ENCODE data around the gene SHISA7. TPM values are rescaled to one million over a fixed set of nuclear protein-coding genes. Genes with fewer than 3 reads are reported as not detected.
A peak's percentile ranks its signal among the peaks of the same experiment; 100 is the strongest.

Gene SHISA7
- total RNA-seq, 1 donor from 2014 or later = 0.21 TPM

DNA sequence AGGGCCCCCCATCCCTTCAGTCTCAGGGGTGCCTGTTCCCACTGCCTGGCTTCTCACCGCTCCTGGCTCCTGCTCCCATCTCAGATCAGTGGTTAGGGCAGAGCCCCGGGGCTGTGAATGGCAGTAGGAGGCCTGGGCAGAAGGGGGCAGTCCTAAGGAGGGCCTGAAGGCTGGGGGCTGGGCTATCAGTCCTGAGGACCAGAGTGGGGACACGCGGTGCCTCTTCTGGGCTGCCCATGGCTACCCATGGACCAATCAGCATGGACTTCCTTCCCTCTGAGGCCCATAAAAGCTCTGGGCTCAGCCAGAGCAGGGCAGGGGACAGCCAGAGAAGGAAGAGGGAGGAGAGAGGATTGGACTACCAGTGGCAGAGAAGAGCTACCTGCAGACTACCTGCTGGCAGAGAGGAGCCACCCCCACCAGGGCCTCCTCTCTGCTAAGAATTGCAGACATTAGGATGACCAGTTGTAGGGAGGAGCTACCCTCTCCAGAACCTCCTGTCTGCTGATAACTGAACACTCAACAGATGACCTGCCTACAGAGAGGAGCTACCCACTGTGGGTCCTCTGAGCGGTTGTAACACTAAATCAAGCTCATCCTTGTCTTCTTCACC lies 23.4 kb downstream of the SHISA7 start:
- no peaks in the 10 kb centered on the region for H3K36me3 ChIP-seq
- H4K20me1 ChIP-seq (ENCODE audit: low read depth) = no peaks in the 10 kb centered on the region
- no peaks in the 10 kb centered on the region for H3K36me3 Mint-ChIP-seq
- H3K9me3 ChIP-seq (ENCODE audit: low read depth) = no peaks in the 10 kb centered on the region
- TF ChIP-seq, protein P1, sequence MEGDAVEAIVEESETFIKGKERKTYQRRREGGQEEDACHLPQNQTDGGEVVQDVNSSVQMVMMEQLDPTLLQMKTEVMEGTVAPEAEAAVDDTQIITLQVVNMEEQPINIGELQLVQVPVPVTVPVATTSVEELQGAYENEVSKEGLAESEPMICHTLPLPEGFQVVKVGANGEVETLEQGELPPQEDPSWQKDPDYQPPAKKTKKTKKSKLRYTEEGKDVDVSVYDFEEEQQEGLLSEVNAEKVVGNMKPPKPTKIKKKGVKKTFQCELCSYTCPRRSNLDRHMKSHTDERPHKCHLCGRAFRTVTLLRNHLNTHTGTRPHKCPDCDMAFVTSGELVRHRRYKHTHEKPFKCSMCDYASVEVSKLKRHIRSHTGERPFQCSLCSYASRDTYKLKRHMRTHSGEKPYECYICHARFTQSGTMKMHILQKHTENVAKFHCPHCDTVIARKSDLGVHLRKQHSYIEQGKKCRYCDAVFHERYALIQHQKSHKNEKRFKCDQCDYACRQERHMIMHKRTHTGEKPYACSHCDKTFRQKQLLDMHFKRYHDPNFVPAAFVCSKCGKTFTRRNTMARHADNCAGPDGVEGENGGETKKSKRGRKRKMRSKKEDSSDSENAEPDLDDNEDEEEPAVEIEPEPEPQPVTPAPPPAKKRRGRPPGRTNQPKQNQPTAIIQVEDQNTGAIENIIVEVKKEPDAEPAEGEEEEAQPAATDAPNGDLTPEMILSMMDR (IDR thresholded peaks at IDR 0.05) = no peak
- TF ChIP-seq EZH2phosphoT487 (IDR thresholded peaks at IDR 0.05) (no peak), EZH2 (IDR thresholded peaks at IDR 0.05) (no peak)
- H3K4me1 Mint-ChIP-seq = peaks cover 5% of the 10 kb centered on the region
- no peaks in the 10 kb centered on the region for H3F3A ChIP-seq (ENCODE audit: low read depth)
- no peak overlapping the region for H3K4me3 Mint-ChIP-seq
- DNase-seq (ENCODE audit: low spot score) = no peak
- H3K27ac ChIP-seq = no peak overlapping the region
- H3K27me3 Mint-ChIP-seq (ENCODE audit: insufficient read depth, low read depth) = peaks cover 15% of the 10 kb centered on the region
- no peak overlapping the region for H3K9ac ChIP-seq
- H3K4me3 ChIP-seq = no peak overlapping the region
- no peak overlapping the region for H3K27ac Mint-ChIP-seq
- H3K27me3 ChIP-seq = peaks cover 19% of the 10 kb centered on the region
- no peak overlapping the region for H3K4me2 ChIP-seq
- H3K9me3 Mint-ChIP-seq = no peaks in the 10 kb centered on the region
- no peaks in the 10 kb centered on the region for H3K79me2 ChIP-seq (ENCODE audit: low read depth)
- H3K4me1 ChIP-seq = no peaks in the 10 kb centered on the region
- H2AFZ ChIP-seq (replicated peaks) = no peak overlapping the region

DNA sequence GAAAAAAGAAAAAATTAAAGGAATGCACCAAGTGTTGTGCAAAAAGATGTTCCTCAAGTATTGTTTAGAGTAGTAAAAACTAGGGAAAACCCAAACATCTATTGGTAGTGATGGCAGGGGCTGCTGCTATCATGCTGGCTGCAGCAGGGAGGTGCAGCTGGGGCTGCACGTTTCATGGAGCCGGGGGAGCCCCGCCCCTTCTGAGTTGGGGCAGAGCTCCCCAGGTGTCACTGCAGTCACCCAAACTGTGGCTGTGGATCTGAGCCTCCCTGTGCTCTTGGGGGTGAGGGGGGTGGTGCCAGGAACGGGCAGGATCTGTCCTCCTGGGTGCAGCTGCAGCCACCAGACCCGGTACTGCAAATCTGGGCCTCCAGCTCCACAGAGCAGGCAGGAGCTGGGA lies 24.0 kb downstream of the SHISA7 start:
- H3K4me1 Mint-ChIP-seq = peaks cover 5% of the 10 kb centered on the region
- Histone ChIP-seq H3K79me2 (ENCODE audit: low read depth) (no peaks in the 10 kb centered on the region), H3K4me2 (no peak overlapping the region), H3K4me1 (no peaks in the 10 kb centered on the region), H4K20me1 (ENCODE audit: low read depth) (no peaks in the 10 kb centered on the region), H3F3A (ENCODE audit: low read depth) (no peaks in the 10 kb centered on the region), H3K9ac (no peak overlapping the region), H3K9me3 (ENCODE audit: low read depth) (no peaks in the 10 kb centered on the region), H3K27me3 (peaks cover 19% of the 10 kb centered on the region), H2AFZ (replicated peaks) (no peak overlapping the region), H3K4me3 (no peak overlapping the region), H3K27ac (no peak overlapping the region), H3K36me3 (no peaks in the 10 kb centered on the region)
- H3K4me3 Mint-ChIP-seq = no peak overlapping the region
- peaks cover 17% of the 10 kb centered on the region for H3K27me3 Mint-ChIP-seq (ENCODE audit: insufficient read depth, low read depth)
- TF ChIP-seq EZH2 (IDR thresholded peaks at IDR 0.05) = no peak
- TF ChIP-seq, protein P1 (IDR thresholded peaks at IDR 0.05) = no peak
- no peak for TF ChIP-seq EZH2phosphoT487 (IDR thresholded peaks at IDR 0.05)
- H3K9me3 Mint-ChIP-seq = no peaks in the 10 kb centered on the region
- no peaks in the 10 kb centered on the region for H3K36me3 Mint-ChIP-seq
- no peak overlapping the region for H3K27ac Mint-ChIP-seq
- DNase-seq (ENCODE audit: low spot score) = no peak

DNA sequence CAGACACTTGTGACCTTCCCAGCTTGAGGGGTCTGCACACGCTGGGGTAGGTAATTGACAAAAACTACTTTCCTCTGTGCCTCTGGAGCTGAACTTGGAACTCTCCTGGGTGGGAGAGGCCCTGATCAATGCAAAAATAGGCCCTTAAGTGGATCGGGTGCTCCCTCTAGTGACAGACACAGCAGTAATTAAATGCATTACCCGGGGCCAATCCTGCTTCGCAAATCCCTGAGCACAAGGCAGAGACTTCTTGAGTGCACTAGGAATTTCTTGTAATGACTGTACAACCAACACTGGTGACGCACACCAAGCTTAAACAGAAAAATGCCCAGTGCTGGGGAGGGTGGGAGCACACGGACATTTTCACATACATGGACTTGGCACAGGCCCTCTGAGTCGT lies 24.9 kb downstream of the SHISA7 start:
- Histone ChIP-seq H3K36me3 (no peaks in the 10 kb centered on the region), H4K20me1 (ENCODE audit: low read depth) (no peaks in the 10 kb centered on the region), H3K27ac (no peak overlapping the region), H2AFZ (replicated peaks) (no peak overlapping the region), H3F3A (ENCODE audit: low read depth) (no peaks in the 10 kb centered on the region), H3K79me2 (ENCODE audit: low read depth) (no peaks in the 10 kb centered on the region), H3K4me1 (no peaks in the 10 kb centered on the region), H3K4me3 (no peak overlapping the region), H3K9ac (no peak overlapping the region), H3K27me3 (peaks cover 19% of the 10 kb centered on the region), H3K4me2 (no peak overlapping the region), H3K9me3 (ENCODE audit: low read depth) (no peaks in the 10 kb centered on the region)
- Mint-ChIP-seq H3K4me1 (peaks cover 5% of the 10 kb centered on the region), H3K36me3 (no peaks in the 10 kb centered on the region), H3K9me3 (no peaks in the 10 kb centered on the region), H3K4me3 (no peak overlapping the region), H3K27me3 (ENCODE audit: insufficient read depth, low read depth) (peaks cover 15% of the 10 kb centered on the region), H3K27ac (peak overlapping the region; percentile 44)
- DNase-seq (ENCODE audit: low spot score) = peak; percentile 86
- TF ChIP-seq, protein P1 (IDR thresholded peaks at IDR 0.05) = peak; percentile 84
- TF ChIP-seq EZH2 (IDR thresholded peaks at IDR 0.05) = peak; percentile 29
- TF ChIP-seq EZH2phosphoT487 (IDR thresholded peaks at IDR 0.05) = no peak
